SIG-M5 (cell line): ENCODE data around the gene PEX6.

ENCODE experiments used
- DNase-seq: peaks from one replicate; lab custom pipeline; 2025; lab: John Stamatoyannopoulos, UW

Gene PEX6

DNA sequence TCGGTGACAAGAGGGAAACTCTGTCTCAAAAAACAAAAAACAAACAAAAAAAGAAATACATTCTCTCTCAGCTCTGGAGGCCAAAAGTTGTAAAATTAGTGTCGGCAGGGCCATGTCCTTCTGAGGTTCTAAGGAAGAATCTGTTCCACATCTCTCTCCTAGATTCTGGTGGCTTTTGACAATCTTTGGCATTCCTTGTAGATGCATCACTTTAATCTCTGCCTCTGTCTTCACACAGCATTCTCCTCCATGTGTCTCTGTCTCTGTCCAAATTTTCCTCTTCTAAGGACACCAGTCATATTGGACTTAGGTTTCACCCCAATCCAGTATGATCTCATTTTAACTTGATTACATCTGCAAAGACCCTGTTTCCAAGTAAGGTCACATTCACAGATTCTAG is 14.5 kb upstream of the PEX6 start:
- DNase-seq: no peak

DNA sequence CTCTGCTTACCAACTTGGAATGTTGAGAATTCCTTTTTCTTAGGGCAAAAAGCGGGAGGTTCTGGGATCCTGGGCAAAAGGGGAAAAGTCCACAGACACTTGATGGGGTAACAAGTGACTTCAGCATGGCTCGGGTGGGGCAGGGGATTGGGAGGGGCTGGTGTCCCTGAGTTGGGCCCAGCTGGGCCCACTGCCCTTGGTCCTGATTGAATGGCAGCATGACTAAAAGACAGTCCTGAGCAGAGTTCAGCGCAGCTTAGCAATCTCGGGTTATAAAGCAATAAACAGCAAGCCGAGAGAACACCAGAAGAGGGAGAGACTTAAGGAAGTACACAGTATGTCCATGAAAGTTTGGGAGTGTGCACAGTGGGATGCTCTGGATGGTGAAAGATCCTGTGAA is 10.9 kb upstream of the PEX6 start:
- DNase-seq: no peak

DNA sequence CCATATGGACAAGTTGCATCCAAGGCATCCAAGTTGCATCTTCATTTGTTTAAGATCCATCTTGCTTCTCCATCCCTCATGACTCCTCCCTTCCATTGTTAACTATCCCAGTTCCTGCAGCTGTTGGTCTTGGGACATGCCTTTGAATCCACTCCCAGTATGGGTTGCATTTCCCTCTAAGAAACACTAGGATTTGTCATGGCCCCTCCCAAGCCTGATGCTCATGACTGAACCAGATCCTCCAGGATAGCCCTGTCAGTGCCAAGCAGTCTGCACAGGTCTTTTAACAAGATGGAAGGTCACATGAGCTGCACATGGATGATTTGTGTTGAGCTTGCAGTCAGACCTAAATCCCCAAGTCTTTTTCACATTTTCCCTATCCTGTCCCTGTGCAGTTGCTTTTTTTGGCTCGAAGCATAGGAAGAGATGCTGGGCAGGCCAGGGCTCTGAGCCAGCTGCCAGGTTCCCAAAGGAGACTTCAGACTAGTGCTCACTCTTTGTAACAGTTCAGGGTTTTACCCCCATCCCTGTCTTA is 9.6 kb upstream of the PEX6 start:
- no peak for DNase-seq

- no peak for DNase-seq
Measured at GRCh38 chr6:42987533-42988451, 8.8 kb upstream of the PEX6 start.

DNA sequence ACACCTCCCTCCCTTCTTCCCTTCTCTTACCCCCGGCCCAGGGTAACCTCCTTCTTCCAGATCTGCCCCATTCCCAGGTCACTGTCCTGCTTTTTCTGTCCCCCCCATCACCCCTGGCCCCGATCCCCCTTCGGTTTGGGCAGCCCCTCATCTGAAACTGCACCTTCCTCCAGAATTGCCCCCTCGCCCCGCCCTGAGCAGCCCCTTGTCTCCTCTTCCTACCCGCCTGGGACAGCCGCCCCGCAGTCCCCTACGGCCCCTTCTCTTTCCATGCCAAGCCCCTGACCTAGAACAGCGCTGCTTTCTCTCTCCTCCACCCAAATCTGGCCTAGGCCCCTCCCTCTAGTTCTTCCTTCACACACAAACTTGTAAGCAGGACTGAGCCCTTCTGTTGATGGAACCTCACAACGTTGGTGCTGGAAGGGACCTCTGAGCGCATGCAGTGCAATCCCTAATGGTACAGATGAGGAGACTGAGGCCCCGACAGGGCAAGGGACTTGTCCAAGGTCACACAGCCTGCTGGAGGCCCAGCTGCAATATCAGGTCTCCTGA is 6.0 kb upstream of the PEX6 start:
- DNase-seq: no peak

- peak; percentile 93 for DNase-seq
Measured at GRCh38 chr6:42984001-42984923, 5.3 kb upstream of the PEX6 start, which contains the start of gene PPP2R5D. PPP2R5D (plus strand) TSS chr6:42984570; CDS start chr6:42984678, 108 bp downstream.

DNA sequence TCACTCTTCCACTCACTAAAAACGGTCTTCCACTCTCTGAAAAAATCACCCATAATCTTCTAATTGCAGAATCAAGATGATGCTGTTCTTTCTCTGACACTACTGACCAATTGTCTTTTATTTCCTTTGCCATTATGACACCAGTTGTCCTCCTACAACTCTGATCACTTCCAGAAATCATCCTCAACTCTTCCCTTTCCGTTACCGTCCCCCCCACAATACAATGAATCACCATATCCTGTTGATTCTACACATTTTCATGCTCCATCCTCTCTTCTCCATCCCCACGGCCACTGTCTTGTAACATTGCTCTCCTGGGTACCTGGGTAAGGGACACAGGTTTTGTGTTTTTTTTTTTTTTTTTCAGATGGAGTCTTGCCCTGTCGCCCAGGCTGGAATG is 2.9 kb upstream of the PEX6 start:
- DNase-seq: no peak

GRCh38 chr6:42979523-42980177 is 669 bp upstream of the PEX6 start:
- DNase-seq: no peak

DNA sequence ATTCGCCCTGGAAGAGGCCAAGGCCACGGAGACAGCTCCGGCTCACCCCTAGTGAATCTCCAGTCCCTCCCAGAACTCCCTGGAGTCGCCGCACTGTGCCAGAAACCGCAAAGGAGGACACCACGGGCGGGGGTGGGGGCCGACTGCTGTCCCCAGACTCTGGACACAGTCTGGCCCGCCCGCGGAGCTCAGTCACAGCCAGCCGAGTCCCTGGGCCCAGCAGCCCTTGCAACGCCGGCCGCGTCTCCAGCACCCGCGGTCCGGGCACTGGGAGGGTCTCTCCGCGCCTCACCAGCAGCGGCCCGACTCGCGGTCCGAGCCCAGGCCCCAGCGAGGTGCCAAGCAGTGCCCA is 518 bp downstream of the PEX6 start:
- DNase-seq: no peak

- DNase-seq: no peak
Measured at GRCh38 chr6:42974919-42975505, 4.0 kb downstream of the PEX6 start.

GRCh38 chr6:42973926-42974325 is 5.1 kb downstream of the PEX6 start:
- no peak for DNase-seq

GRCh38 chr6:42971746-42972327 is 7.1 kb downstream of the PEX6 start:
- no peak for DNase-seq

- no peak for DNase-seq
Measured at GRCh38 chr6:42970871-42971612, 7.9 kb downstream of the PEX6 start.

DNA sequence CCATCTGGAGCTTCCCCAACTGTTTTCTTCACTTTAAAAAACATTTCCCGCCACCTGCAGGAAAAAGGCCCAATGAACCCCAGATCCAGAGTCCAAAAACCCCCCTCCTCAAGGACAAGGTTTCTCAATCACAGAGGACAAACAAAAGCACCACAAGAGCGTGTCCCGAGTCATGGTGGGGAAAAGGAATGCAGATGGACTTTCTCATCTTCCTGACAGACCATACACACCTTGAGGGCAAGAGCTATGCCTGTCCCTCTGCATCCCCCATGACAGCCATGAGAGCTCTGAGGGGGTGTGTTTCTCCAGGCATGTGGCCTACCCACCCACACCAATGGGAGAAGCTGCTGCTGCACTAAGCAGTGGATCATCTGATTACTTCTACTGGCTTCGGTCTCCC is 9.0 kb downstream of the PEX6 start:
- DNase-seq: no peak

DNA sequence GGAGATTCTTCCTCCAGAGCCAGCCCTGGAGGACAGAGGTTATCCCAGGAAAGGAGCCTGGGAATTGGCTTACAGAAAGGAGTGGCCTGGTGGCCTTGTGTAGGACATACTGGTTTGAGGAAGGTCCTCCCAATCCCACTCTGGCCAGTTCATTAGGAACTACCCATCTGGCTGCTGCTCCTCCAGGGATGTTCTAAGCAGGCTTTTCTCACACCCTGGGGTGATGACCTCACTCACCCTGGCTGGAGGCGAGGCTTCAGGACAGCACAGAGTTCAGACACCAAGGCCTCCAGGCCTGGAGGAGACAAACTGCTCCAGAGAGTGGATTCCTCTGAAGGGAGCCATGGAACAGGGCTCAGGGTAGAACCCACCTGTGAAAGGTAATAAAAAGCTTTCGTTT is 9.6 kb downstream of the PEX6 start:
- DNase-seq: no peak

- no peak for DNase-seq
Measured at GRCh38 chr6:42968783-42969182, 10.2 kb downstream of the PEX6 start.

GRCh38 chr6:42968126-42968701 is 10.8 kb downstream of the PEX6 start:
- DNase-seq: no peak

- DNase-seq: no peak
Measured at GRCh38 chr6:42967228-42967627, 11.8 kb downstream of the PEX6 start.

DNA sequence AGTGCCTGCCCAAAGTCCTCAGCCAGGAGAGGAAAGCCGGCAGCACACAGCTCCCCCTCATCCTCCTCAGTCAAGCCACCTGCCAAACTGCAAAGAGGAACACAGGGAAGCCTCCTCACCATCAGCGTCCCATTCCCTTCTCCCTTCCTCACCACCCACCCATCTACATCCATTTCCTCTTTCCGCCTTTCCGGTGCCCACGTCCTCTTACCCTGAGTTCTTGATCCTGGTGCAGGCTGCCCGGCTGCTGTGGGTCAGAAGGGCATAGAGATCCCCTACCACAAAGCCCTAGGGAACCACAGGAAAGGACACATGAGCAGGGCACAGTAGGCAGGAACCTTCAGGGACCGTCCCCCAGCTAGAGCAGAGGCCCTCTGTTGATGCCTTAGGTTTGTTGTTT is 12.4 kb downstream of the PEX6 start:
- no peak for DNase-seq
